Measurements from ENCODE around the gene RSPRY1. TPM values are rescaled to one million over a fixed set of nuclear protein-coding genes. Genes with fewer than 3 reads are reported as not detected.
A peak's percentile ranks its signal among the peaks of the same experiment; 100 is the strongest.

Gene RSPRY1
- total RNA-seq, 2 donors from 2014 or later, result 17.0 to 17.2 TPM

DNA sequence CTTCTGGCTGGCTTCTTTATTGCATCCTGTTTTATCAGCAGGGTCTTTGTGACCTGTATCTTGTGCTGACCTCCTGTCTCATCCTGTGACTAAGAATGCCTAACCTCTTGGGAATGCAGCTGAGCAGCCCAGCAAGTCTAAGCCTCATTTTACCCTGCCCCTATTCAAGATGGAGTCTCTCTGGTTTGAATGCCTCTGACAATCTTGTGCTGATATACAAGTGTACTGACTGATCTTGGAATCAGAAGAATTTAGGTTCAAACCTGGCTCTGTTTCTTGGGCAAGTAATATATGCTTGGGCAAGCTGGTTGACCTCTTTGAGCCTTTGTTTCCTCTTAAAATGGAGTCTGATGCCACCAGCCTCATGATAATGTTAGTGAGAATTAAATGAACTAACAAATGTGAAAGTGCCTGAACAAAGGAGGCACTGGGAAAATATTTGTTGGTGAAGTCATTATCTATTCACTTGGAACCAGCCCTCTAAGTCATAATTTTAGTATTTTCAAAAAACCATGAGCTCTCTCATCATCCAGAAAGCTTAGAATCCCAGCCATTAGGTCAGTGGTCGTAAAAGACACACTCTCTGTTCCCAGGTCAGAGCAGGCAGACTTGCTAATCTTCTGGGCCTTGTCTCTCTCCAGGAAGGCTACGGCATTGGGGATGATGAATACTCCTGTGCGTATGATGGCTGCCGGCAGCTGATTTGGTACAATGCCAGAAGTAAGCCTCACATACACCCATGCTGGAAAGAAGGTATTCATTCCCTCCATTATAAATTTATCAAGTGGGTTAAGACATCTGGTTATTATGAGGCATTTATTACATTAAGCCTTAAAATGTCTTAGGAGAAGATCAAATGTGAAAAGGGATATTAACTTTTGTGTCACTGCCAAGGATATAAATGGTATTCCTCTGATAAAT lies 40.8 kb downstream of the RSPRY1 start:
- H3K4me1 ChIP-seq, result no peaks in the 10 kb centered on the region
- H3K36me3 ChIP-seq, result peaks cover 82% of the 10 kb centered on the region
- H3K9me3 ChIP-seq, result no peaks in the 10 kb centered on the region
- no peak overlapping the region for H3K27ac ChIP-seq
- TF ChIP-seq, protein P1, sequence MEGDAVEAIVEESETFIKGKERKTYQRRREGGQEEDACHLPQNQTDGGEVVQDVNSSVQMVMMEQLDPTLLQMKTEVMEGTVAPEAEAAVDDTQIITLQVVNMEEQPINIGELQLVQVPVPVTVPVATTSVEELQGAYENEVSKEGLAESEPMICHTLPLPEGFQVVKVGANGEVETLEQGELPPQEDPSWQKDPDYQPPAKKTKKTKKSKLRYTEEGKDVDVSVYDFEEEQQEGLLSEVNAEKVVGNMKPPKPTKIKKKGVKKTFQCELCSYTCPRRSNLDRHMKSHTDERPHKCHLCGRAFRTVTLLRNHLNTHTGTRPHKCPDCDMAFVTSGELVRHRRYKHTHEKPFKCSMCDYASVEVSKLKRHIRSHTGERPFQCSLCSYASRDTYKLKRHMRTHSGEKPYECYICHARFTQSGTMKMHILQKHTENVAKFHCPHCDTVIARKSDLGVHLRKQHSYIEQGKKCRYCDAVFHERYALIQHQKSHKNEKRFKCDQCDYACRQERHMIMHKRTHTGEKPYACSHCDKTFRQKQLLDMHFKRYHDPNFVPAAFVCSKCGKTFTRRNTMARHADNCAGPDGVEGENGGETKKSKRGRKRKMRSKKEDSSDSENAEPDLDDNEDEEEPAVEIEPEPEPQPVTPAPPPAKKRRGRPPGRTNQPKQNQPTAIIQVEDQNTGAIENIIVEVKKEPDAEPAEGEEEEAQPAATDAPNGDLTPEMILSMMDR (IDR thresholded peaks at IDR 0.05), result no peak
- H3K4me3 ChIP-seq, result no peak overlapping the region
- DNase-seq (ENCODE audit: low spot score), result no peak
- no peaks in the 10 kb centered on the region for H3K27me3 ChIP-seq

DNA sequence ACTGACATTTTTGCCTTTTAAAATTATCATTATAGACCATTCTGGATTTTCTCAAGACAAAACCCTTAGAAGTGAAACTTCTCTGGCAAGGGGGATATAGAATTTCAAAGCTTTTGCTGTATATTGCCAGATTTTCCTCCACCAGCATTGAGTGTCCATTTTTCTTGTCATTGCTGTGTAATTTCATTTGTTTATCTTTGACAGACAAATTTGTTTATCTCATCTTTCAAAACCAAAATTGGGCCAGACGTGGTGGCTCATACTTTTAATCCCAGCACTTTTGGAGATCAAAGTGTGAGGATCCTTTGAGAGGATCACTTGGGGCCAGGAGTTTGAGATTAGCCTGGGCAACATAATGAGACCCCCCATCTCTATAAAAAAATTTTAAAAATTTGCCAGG lies 43.0 kb downstream of the RSPRY1 start:
- DNase-seq (ENCODE audit: low spot score), result no peak
- Histone ChIP-seq H3K9me3 (no peaks in the 10 kb centered on the region), H3K36me3 (peaks cover 90% of the 10 kb centered on the region), H3K4me1 (no peaks in the 10 kb centered on the region), H3K4me3 (no peak overlapping the region), H3K27me3 (no peaks in the 10 kb centered on the region), H3K27ac (no peak overlapping the region)
- TF ChIP-seq, protein P1 (IDR thresholded peaks at IDR 0.05), result no peak

DNA sequence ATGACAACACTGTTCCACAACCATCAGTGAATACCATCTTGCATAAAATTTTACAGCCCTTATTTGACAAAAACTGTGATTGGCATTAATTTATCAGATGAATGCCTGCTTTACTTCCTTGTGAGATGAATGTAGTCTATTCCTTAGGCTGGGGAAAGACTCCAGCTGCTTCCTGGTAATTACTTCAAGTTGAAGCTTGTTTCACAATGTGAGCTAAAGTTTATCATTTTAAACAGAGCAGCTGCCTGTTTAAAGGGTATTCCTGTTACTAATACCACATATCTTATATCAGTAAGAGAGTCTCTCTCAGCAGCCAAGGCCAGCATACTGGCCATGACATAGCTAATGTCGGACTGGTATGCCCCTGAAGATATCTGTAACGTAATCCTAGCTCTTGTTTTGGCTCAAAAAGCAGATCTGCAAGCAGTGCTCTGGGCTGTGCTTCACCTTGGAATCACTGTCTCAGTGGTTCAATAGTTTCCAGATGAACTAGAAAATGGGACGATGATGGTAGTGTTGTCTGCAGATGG lies 45.8 kb downstream of the RSPRY1 start:
- no peak for DNase-seq (ENCODE audit: low spot score)
- TF ChIP-seq, protein P1 (IDR thresholded peaks at IDR 0.05), result no peak

DNA sequence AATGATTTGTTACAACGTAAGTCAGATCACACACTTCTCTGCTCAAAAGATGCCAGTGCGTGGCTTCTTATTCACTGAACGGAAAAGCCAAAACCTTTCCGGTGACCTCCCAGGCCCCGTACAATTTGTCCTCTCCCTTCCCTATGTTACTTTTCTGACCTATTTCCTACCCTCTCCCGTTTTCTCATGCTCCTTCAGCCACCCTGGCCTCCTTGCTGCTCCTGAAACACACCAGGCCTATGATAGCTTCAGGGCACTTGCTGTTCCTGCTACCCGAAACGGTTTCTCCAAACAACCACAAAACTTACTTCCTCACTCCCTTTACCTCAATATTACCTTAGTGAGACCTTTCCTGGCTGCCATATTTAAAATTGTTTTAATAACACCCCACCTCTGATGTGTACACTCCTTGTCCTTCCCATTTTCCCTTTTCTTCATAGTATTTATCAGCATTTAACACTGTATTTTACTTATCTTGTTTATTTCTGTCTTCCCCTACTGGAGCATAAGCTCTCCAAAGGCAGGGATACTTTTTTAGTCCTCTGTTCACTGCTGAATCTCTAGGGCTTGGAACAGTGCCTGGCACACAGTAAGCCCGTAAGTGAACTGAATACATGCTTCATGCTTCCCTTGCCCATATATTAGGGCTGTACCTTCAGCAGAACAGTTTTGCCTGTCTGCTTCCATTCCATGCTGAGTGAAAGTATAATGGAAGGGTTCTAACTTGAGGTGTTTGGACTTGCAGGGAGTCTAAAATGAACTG lies 48.0 kb downstream of the RSPRY1 start:
- Histone ChIP-seq H3K27me3 (no peaks in the 10 kb centered on the region), H3K36me3 (peaks cover 73% of the 10 kb centered on the region), H3K4me1 (no peaks in the 10 kb centered on the region), H3K9me3 (no peaks in the 10 kb centered on the region), H3K4me3 (no peak overlapping the region), H3K27ac (peak overlapping the region; percentile 1 to 16)
- DNase-seq (ENCODE audit: low spot score), result no peak
- TF ChIP-seq, protein P1 (IDR thresholded peaks at IDR 0.05), result no peak

More for the DNA sequence above, 45.8 kb downstream of the RSPRY1 start:
- Histone ChIP-seq H3K9me3 (no peaks in the 10 kb centered on the region), H3K4me1 (no peaks in the 10 kb centered on the region), H3K4me3 (no peak overlapping the region), H3K36me3 (peaks cover 87% of the 10 kb centered on the region), H3K27me3 (no peaks in the 10 kb centered on the region), H3K27ac (no peak overlapping the region)

DNA sequence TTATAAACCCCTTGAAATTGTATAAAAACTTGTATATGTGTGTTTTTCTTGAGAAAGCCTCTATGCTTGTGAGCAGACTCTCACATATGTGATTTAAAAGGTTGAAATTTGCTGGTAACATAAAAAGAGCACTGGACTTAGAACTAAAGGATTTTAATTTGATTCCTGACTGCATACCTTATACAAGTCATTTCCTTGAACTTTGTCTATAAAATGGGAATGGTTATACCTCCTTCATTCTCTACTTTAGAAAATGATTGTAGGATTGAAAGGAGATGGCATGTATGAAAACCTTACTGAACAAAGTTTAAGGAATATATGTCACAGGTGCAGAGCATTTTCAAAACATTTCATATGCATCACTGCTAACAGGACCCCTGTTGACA lies 48.6 kb downstream of the RSPRY1 start:
- DNase-seq (ENCODE audit: low spot score), result no peak
- Histone ChIP-seq H3K4me1 (no peaks in the 10 kb centered on the region), H3K27ac (no peak overlapping the region), H3K9me3 (no peaks in the 10 kb centered on the region), H3K4me3 (no peak overlapping the region), H3K36me3 (peaks cover 76% of the 10 kb centered on the region), H3K27me3 (no peaks in the 10 kb centered on the region)
- TF ChIP-seq, protein P1 (IDR thresholded peaks at IDR 0.05), result no peak

Data from right atrium auricular region (tissue), 2 donors.